Tibial nerve (tissue), 4 donors: ENCODE data around the gene TOR4A. TPM values are rescaled to one million over a fixed set of nuclear protein-coding genes. Genes with fewer than 3 reads are reported as not detected.

ENCODE experiments used
- DNase-seq, 2 donors: peaks; one replicate each; pipeline ENCODE4 v3.0.0-alpha.2; 2019; ENCODE audit warnings: low spot score in 2 of 2
- H3K27ac ChIP-seq, 4 donors: fragments of 200-600 bp; sonication (generic) in 3 of 4; one replicate each; pipeline ENCODE4 v1.5.1; 2017 to 2019; ENCODE audit warnings: mild to moderate bottlenecking in 1 of 4
- H3K27me3 ChIP-seq, 2 donors: fragments of 200-600 bp; sonication (generic) in 1 of 2; one replicate each; pipeline versions ENCODE4 v1.5.1 to v1.6.0; 2017 to 2019
- H3K36me3 ChIP-seq, 3 donors: fragments of 200-600 bp; sonication (generic); one replicate each; pipeline ENCODE4 v1.5.1; 2018 to 2019
- H3K4me1 ChIP-seq, 4 donors: fragments of 200-600 bp; sonication (generic) in 3 of 4; one replicate each; pipeline ENCODE4 v1.5.1; 2017 to 2019
- H3K4me3 ChIP-seq, 4 donors: fragments of 200-600 bp; sonication (generic) in 3 of 4; one replicate each; pipeline ENCODE4 v1.5.1; 2017 to 2019; ENCODE audit warnings: mild to moderate bottlenecking in 1 of 4, moderate library complexity in 1 of 4
- H3K9me3 ChIP-seq, 4 donors: fragments of 200-600 bp; sonication (generic) in 3 of 4; one replicate each; pipeline ENCODE4 v1.5.1; 2017 to 2019
- EP300 ChIP-seq, 2 donors: sonication (generic); formaldehyde crosslinking; IDR thresholded peaks; one replicate each; pipeline ENCODE4 v1.6.1; 2017; ENCODE audit warnings: antibody characterized with exemption in 2 of 2, mild to moderate bottlenecking in 1 of 2
- POLR2A ChIP-seq, 2 donors: fragments of 450-650 bp; IDR thresholded peaks; one replicate each; pipeline ENCODE4 v1.6.1; 2017; ENCODE audit warnings: antibody characterized with exemption in 2 of 2, mild to moderate bottlenecking in 2 of 2, moderate library complexity in 2 of 2
- WGBS, 2 donors: methylation state at CpG; one replicate each; pipeline ENCODE4 v1.1.5; 2018; 5-methylcytosine and 5-hydroxymethylcytosine counted together
- total RNA-seq, 4 donors: library from RNA; depleted of rRNA; stranded (reverse); fragments of >200 nt; gene quantifications; one replicate each; pipeline ENCODE4 v1.1.0, GENCODE V29; 2016
- TF ChIP-seq, protein P1 (sequence below), 5 experiments: fragments of 200-600 bp in 3 of 5; fragments of 450-650 bp in 2 of 5; sonication (generic) in 3 of 5; IDR thresholded peaks; one replicate each; pipeline ENCODE4 v1.5.1; 2016 to 2019; ENCODE audit warnings: antibody characterized with exemption in 5 of 5, mild to moderate bottlenecking in 3 of 5, moderate library complexity in 2 of 5

The TOR4A gene
- total RNA-seq, 4 donors from 2014 or later = 3.3 to 11.4 (median 4.3) TPM

DNA sequence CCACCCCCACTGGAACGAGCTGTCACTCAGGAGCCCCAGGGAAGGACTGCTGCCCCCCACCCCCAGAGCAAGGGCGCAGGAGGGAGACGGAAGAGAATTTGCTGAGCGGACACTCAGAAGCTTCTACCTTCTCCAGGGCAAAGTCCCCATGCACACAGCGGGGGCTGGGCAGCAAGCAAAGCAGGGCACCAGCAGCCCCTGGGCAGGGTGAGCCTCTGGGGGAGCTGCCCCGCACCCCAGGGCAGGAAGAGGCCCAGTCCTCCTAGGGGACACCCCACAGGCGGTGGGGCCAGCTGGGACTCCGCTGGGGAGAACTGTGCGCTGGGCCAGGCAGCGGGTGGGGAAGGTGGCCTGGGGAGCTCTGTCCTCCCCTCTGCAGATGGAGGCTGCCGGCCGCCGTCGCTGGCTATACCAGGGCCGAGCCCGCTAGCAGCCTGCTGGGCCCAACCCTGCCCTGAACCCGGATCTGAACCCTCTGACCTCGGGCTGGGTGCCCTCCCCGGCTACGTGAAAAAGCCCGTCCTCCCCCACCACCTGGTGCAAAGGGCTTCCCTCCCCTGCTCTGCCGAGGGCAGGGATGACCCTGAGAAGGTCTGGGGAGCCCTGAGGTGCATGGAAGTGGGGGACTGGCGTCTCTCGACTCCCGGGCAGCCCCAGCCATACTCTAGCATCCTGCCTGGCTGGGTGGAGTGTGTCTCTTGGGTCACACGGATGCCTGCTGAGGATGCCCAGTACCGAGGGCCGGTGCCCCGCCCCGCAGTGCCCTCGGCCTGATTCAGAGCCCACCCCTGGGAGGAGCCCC is 47.4 kb upstream of the TOR4A start:
- Histone ChIP-seq H3K9me3 (no peaks in the 10 kb centered on the region), H3K27me3 (peaks cover 0 to 81% of the 10 kb centered on the region in 2 donors), H3K4me3 (no peak overlapping the region), H3K36me3 (no peaks in the 10 kb centered on the region), H3K27ac (no peak overlapping the region), H3K4me1 (peaks cover 0 to 14% (median 4%) of the 10 kb centered on the region in 4 donors)
- TF ChIP-seq EP300 (IDR thresholded peaks at IDR 0.05) (no peak), POLR2A (IDR thresholded peaks at IDR 0.05) (no peak)
- TF ChIP-seq, protein P1, sequence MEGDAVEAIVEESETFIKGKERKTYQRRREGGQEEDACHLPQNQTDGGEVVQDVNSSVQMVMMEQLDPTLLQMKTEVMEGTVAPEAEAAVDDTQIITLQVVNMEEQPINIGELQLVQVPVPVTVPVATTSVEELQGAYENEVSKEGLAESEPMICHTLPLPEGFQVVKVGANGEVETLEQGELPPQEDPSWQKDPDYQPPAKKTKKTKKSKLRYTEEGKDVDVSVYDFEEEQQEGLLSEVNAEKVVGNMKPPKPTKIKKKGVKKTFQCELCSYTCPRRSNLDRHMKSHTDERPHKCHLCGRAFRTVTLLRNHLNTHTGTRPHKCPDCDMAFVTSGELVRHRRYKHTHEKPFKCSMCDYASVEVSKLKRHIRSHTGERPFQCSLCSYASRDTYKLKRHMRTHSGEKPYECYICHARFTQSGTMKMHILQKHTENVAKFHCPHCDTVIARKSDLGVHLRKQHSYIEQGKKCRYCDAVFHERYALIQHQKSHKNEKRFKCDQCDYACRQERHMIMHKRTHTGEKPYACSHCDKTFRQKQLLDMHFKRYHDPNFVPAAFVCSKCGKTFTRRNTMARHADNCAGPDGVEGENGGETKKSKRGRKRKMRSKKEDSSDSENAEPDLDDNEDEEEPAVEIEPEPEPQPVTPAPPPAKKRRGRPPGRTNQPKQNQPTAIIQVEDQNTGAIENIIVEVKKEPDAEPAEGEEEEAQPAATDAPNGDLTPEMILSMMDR (IDR thresholded peaks at IDR 0.05) = no peak
- 39 to 58% methylated on average over 5 to 15 of the region's 31 CpGs for WGBS, 2 donors
- DNase-seq = no peak

DNA sequence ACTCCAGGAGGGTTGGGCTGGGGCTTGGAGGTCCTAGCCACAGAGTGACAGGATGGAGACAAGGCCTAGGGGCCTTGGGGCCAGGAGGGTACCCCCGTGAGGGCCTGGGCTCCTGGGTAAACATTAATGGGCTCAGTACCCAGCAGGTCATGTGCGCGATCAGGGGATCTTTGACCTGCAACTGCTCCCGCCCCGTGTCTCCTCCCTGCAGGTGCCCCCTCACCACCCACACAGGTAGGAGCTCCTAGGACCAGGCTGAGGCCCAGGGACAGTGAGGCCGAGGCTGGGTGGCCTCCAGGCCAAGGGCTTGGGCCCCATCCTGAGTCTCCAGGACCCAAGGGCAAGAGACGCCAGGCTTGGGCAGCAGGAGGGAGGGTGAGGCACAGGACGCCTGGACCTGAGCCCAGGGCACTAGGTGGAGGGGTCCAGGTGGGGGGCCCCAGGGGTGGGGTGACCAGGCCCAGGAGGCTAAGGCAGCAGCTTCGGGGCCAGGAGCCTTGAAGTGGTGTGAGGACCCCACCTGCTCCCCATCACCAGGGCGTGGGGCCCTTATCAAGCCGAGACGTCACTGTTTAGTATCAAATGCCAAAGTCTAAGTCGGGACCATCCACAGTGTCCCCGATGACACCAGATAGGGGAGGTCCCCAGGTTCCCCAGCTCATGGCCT is 46.7 kb upstream of the TOR4A start, which contains the start of gene SLC34A3:
TSS of gene SLC34A3 (plus strand) at position 197 of the 667 bp plus-strand sequence. CDS start 802 bp downstream, outside the sequence.
- Histone ChIP-seq H3K9me3 (no peaks in the 10 kb centered on the region), H3K4me3 (no peak within 1 kb of the TSS), H3K27me3 (peaks cover 0 to 79% of the 10 kb centered on the region in 2 donors), H3K36me3 (no peaks in the 10 kb centered on the region), H3K27ac (no peak within 1 kb of the TSS), H3K4me1 (peaks cover 0 to 21% (median 8%) of the 10 kb centered on the region in 4 donors)
- 74 to 78% methylated on average over 6 to 13 of the region's 14 CpGs for WGBS, 2 donors
- DNase-seq = no peak
- TF ChIP-seq POLR2A (IDR thresholded peaks at IDR 0.05) (no peak), EP300 (IDR thresholded peaks at IDR 0.05) (no peak)
- TF ChIP-seq, protein P1 (IDR thresholded peaks at IDR 0.05) = no peak

DNA sequence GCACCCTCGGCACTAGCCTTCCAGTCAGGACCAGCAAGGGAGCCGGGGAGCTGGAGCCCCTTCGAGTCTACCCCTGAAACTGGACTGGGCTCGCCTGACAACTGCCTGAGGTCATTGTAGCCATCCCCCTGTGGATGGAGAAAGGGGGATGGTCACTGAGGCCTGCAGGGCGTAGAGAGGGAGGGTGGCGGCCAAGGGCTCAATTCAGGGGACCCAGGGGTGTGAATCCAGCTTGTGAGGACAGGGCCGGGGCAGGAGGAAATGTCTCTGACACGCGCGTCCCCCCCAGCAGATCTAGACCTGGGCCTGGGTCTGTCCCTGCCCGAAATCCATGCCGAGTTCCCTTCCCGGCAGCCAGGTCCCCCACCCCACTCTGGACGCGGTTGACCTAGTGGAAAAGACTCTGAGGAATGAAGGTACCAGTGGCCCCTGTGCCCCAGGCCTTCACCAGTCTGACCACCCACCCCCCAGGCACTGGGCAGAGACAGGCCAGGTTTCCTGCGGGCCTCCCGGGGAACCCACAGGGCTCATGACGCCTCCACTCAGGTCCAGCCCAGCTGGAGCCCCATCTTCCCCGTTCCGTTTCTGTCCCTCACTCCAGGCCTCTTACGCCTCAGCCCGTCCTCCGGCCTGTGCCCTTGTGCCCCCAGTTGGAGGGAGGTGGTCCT is 46.0 kb upstream of the TOR4A start:
- WGBS, 2 donors = 78 to 85% methylated on average over 18 to 23 of the region's 23 CpGs
- no peak overlapping the region for H3K4me3 ChIP-seq
- peaks cover 0 to 77% of the 10 kb centered on the region in 2 donors for H3K27me3 ChIP-seq
- DNase-seq = no peak
- no peaks in the 10 kb centered on the region for H3K9me3 ChIP-seq
- no peak for TF ChIP-seq POLR2A (IDR thresholded peaks at IDR 0.05)
- TF ChIP-seq EP300 (IDR thresholded peaks at IDR 0.05) = no peak
- TF ChIP-seq, protein P1 (IDR thresholded peaks at IDR 0.05) = no peak
- no peak overlapping the region for H3K27ac ChIP-seq
- H3K36me3 ChIP-seq = no peaks in the 10 kb centered on the region
- H3K4me1 ChIP-seq = peaks cover 0 to 27% (median 15%) of the 10 kb centered on the region in 4 donors

DNA sequence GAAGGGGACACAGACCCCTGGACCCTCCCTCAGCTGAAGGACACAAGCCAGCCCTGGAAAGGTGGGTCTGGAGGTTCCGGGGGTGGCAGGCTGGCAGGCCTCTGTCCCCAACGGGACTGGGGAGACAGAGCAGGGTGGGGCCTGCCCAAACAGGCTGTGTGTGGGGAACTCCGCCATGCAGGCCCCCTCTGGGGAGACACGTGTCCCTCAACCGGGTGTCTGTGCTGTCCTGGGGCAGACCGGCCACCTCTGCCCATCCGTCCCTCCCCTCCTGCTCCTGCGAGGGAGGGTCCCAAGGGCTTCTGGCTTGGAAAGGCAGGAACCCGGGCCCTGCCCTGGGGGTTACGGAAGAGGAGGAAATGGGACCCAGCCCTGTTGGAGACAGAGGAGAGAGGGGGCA is 45.4 kb upstream of the TOR4A start:
- peaks cover 0 to 72% of the 10 kb centered on the region in 2 donors for H3K27me3 ChIP-seq
- DNase-seq = no peak
- H3K4me3 ChIP-seq = no peak overlapping the region

More for the DNA sequence above, 45.4 kb upstream of the TOR4A start:
- no peak overlapping the region for H3K27ac ChIP-seq
- TF ChIP-seq, protein P1 (IDR thresholded peaks at IDR 0.05) = no peak
- TF ChIP-seq EP300 (IDR thresholded peaks at IDR 0.05) (no peak), POLR2A (IDR thresholded peaks at IDR 0.05) (no peak)
- H3K9me3 ChIP-seq = no peaks in the 10 kb centered on the region
- H3K4me1 ChIP-seq = peaks cover 0 to 29% (median 19%) of the 10 kb centered on the region in 4 donors
- WGBS, 2 donors = 49 to 76% methylated on average over 9 to 10 of the region's 10 CpGs
- H3K36me3 ChIP-seq = no peaks in the 10 kb centered on the region
